ENCODE measurements around the gene RPS6KA5. TPM values are rescaled to one million over a fixed set of nuclear protein-coding genes. Genes with fewer than 3 reads are reported as not detected.

Gene RPS6KA5
- total RNA-seq, 1 experiment from 2014 or later = 24.2 TPM

DNA sequence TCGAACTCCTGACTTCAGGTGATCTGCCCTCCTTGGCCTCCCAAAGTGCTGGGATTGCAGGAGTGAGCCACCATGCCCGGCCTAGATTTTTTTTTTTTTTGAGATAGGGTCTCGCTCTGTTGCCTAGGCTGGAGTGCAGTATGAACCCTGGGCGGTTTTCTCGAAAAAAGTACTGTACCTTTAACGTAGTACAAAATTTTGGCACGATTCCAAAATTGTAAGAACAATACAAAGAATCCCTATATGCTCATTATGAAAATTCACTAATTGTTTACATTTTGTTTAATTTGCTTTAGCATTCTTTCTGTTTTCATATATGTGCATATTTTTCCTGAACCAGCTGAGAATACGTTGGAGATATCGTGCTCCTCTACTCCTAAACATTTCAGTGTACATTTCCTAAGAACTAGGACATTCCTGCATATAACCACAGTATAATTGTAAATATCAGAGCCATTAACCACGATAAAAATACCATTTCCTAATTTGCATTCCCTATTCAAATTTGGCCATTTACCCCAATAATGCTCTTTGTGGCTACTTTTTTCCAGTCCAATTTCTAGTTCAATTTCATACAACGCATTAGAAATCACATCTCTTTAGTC, 97.8 kb downstream of the RPS6KA5 start:
- H4K20me1 ChIP-seq (ENCODE audit: insufficient read depth) = no peaks in the 10 kb centered on the region
- ChIA-PET RAD21 (ENCODE audit: low non-redundant PET in 1 of 2, low total read pairs in 2 of 2, uncharacterized antibody in 2 of 2, unreplicated experiment in 2 of 2) (no interaction called here), POLR2A (no interaction called here), CTCF (no interaction called here)
- H3K4me3 ChIP-seq (replicated peaks in 1 of 2; ENCODE audit: low read depth in 1 of 2, low read length in 2 of 2) = no peak overlapping the region
- H3K9me3 ChIP-seq (ENCODE audit: control insufficient read depth in 1 of 2, insufficient read depth in 1 of 2, low read depth in 1 of 2, low read length in 2 of 2) = peaks cover 0 to under 1% of the 10 kb centered on the region in 2 experiments; a peak in 1 of 4 replicates
- no peak overlapping the region for H3K27ac ChIP-seq (ENCODE audit: low read depth, low read length)
- DNase-seq (ENCODE audit: low read depth, low spot score) (no peak), ATAC-seq (no peak)
- H3K36me3 ChIP-seq (ENCODE audit: control insufficient read depth in 1 of 2, insufficient read depth in 2 of 2, low read length in 2 of 2) = peaks cover 0 to 8% of the 10 kb centered on the region in 2 experiments; a peak in 2 of 4 replicates
- H3K4me1 ChIP-seq (ENCODE audit: control insufficient read depth in 1 of 2, insufficient read depth in 2 of 2, low read length in 2 of 2) = peaks cover 0 to 20% of the 10 kb centered on the region in 2 experiments; a peak in 3 of 4 replicates
- no peaks in the 10 kb centered on the region for H3K27me3 ChIP-seq (ENCODE audit: insufficient read depth, low read length)
- H2AFZ ChIP-seq (ENCODE audit: low read depth, low read length, poor library complexity, severe bottlenecking) = no peak overlapping the region
- BruUV-seq (replicated peaks) = no TSS peak
- H3K9me2 ChIP-seq (ENCODE audit: insufficient read depth) = no peaks in the 10 kb centered on the region
- no peak overlapping the region for H3K9ac ChIP-seq (ENCODE audit: low read length)
- intact Hi-C loops (cut with micrococcal nuclease) = no loop called here
- H3K79me2 ChIP-seq (ENCODE audit: insufficient read depth, low read length) = no peaks in the 10 kb centered on the region
- TF ChIP-seq ATF3 (IDR thresholded peaks at IDR 0.05) = no peak
- TF ChIP-seq CEBPB (IDR thresholded peaks at IDR 0.05; ENCODE audit: low read depth) = no peak
- TF ChIP-seq ZNF274 (IDR thresholded peaks at IDR 0.05; ENCODE audit: low read depth, low read length) = no peak
- no peak for TF ChIP-seq ZFX (IDR thresholded peaks at IDR 0.05)
- no peak for TF ChIP-seq CBX3 (IDR thresholded peaks at IDR 0.05; ENCODE audit: low read depth)
- no peak for TF ChIP-seq CTCF (IDR thresholded peaks at IDR 0.05 in 2 of 3, conservative IDR thresholded peaks at IDR 0.05 in 1 of 3; ENCODE audit: borderline replicate concordance in 1 of 3, insufficient read depth in 1 of 3, low read depth in 2 of 3, low read length in 2 of 3)
- no peak for TF ChIP-seq RAD21 (IDR thresholded peaks at IDR 0.05; ENCODE audit: low read depth)
- no peak for TF ChIP-seq EGR1 (IDR thresholded peaks at IDR 0.05; ENCODE audit: low read depth)
- TF ChIP-seq, protein P1, sequence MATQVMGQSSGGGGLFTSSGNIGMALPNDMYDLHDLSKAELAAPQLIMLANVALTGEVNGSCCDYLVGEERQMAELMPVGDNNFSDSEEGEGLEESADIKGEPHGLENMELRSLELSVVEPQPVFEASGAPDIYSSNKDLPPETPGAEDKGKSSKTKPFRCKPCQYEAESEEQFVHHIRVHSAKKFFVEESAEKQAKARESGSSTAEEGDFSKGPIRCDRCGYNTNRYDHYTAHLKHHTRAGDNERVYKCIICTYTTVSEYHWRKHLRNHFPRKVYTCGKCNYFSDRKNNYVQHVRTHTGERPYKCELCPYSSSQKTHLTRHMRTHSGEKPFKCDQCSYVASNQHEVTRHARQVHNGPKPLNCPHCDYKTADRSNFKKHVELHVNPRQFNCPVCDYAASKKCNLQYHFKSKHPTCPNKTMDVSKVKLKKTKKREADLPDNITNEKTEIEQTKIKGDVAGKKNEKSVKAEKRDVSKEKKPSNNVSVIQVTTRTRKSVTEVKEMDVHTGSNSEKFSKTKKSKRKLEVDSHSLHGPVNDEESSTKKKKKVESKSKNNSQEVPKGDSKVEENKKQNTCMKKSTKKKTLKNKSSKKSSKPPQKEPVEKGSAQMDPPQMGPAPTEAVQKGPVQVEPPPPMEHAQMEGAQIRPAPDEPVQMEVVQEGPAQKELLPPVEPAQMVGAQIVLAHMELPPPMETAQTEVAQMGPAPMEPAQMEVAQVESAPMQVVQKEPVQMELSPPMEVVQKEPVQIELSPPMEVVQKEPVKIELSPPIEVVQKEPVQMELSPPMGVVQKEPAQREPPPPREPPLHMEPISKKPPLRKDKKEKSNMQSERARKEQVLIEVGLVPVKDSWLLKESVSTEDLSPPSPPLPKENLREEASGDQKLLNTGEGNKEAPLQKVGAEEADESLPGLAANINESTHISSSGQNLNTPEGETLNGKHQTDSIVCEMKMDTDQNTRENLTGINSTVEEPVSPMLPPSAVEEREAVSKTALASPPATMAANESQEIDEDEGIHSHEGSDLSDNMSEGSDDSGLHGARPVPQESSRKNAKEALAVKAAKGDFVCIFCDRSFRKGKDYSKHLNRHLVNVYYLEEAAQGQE (IDR thresholded peaks at IDR 0.05; ENCODE audit: low read depth) = no peak
- no peak for TF ChIP-seq POLR2A (IDR thresholded peaks at IDR 0.05; ENCODE audit: borderline replicate concordance, extremely low read depth, insufficient read depth, insufficient read length)
- TF ChIP-seq, protein P2, sequence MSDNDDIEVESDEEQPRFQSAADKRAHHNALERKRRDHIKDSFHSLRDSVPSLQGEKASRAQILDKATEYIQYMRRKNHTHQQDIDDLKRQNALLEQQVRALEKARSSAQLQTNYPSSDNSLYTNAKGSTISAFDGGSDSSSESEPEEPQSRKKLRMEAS (IDR thresholded peaks at IDR 0.05) = no peak
- TF ChIP-seq SIN3A (IDR thresholded peaks at IDR 0.05; ENCODE audit: low read depth) = no peak
- no peak for TF ChIP-seq TCF7L2 (IDR thresholded peaks at IDR 0.05; ENCODE audit: borderline replicate concordance, extremely low read depth, insufficient read depth, insufficient read length)
- TF ChIP-seq ELF1 (IDR thresholded peaks at IDR 0.05; ENCODE audit: borderline replicate concordance, low read depth) = no peak
- TF ChIP-seq, protein P3, sequence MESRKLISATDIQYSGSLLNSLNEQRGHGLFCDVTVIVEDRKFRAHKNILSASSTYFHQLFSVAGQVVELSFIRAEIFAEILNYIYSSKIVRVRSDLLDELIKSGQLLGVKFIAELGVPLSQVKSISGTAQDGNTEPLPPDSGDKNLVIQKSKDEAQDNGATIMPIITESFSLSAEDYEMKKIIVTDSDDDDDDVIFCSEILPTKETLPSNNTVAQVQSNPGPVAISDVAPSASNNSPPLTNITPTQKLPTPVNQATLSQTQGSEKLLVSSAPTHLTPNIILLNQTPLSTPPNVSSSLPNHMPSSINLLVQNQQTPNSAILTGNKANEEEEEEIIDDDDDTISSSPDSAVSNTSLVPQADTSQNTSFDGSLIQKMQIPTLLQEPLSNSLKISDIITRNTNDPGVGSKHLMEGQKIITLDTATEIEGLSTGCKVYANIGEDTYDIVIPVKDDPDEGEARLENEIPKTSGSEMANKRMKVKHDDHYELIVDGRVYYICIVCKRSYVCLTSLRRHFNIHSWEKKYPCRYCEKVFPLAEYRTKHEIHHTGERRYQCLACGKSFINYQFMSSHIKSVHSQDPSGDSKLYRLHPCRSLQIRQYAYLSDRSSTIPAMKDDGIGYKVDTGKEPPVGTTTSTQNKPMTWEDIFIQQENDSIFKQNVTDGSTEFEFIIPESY (IDR thresholded peaks at IDR 0.05; ENCODE audit: extremely low read depth, insufficient replicate concordance, low read length) = no peak
- TF ChIP-seq EZH2 (IDR thresholded peaks at IDR 0.05) = no peak
- no peak for TF ChIP-seq EZH2phosphoT487 (IDR thresholded peaks at IDR 0.05; ENCODE audit: borderline replicate concordance)
- no peak overlapping the region for H3K4me2 ChIP-seq (ENCODE audit: low read length)

Measured in HCT116 (cell line).